Activated CD4-positive, alpha-beta memory T cell treated with anti-CD3 and anti-CD28 coated beads for 36 hours (primary cell): ENCODE measurements around the gene SLC14A1. TPM values are rescaled to one million over a fixed set of nuclear protein-coding genes. Genes with fewer than 3 reads are reported as not detected.

Experiments
- CTCF ChIA-PET: fragments of 350-600 bp; sonication (Branson Sonifier 250); formaldehyde crosslinking; loops from one replicate; lab custom pipeline; 2021; ENCODE audit warnings: antibody characterized with exemption, inconsistent platforms; lab: Charles Lee
- POLR2A ChIA-PET: fragments of 350-600 bp; sonication (Branson Sonifier 250); formaldehyde crosslinking; loops from one replicate; lab custom pipeline; 2021; ENCODE audit warnings: antibody characterized with exemption; lab: Charles Lee
- DNase-seq: peaks from one replicate; pipeline ENCODE4 v3.0.0-alpha.2; 2020
- H3K27ac Mint-ChIP-seq: one replicate; pipeline ENCODE4 v1.8.0; 2021; ENCODE audit warnings: mixed read lengths
- H3K27me3 Mint-ChIP-seq: one replicate; pipeline ENCODE4 v1.8.0; 2021; ENCODE audit warnings: mixed read lengths
- H3K36me3 Mint-ChIP-seq: one replicate; pipeline ENCODE4 v1.8.0; 2021; ENCODE audit warnings: mixed read lengths
- H3K4me1 Mint-ChIP-seq: one replicate; pipeline ENCODE4 v1.8.0; 2021; ENCODE audit warnings: low read depth, mixed read lengths
- H3K4me3 Mint-ChIP-seq: one replicate; pipeline ENCODE4 v1.8.0; 2021; ENCODE audit warnings: mild to moderate bottlenecking, mixed read lengths
- H3K9me3 Mint-ChIP-seq: one replicate; pipeline ENCODE4 v1.8.0; 2021; ENCODE audit warnings: mixed read lengths
- intact Hi-C: fragments of 100-400 bp; cut with micrococcal nuclease; formaldehyde crosslinking; loops from one replicate; pipeline ENCODE4 v1.15.1; 2023
- total RNA-seq, 2 experiments: library from RNA; stranded (reverse); gene quantifications; one replicate each; pipeline ENCODE4 v1.2.3, GENCODE V29; 2021

SLC14A1 gene
- total RNA-seq, 2 experiments from 2014 or later = 0.80 to 1.1 TPM

- H3K27me3 Mint-ChIP-seq = peaks cover 12% of the 10 kb centered on the region
- no peak overlapping the region for H3K27ac Mint-ChIP-seq
- H3K36me3 Mint-ChIP-seq = peaks cover 1% of the 10 kb centered on the region
- CTCF ChIA-PET = interaction anchor here (0.6 to 8.0 kb wide), 15 partner anchors 19 to 1026 kb away, joined by 3 to 91 read pairs (median 5); partner anchors contain the start of genes PSTPIP2 and SLC14A1
- intact Hi-C loops = no loop called here
- DNase-seq = peak; percentile 85
- H3K9me3 Mint-ChIP-seq = no peaks in the 10 kb centered on the region
- H3K4me1 Mint-ChIP-seq = peaks cover 60% of the 10 kb centered on the region
- H3K4me3 Mint-ChIP-seq = no peak overlapping the region
- POLR2A ChIA-PET = no interaction called here
These were observed 35.1 kb upstream of the SLC14A1 start for GRCh38 chr18:45688833-45689232.

DNA sequence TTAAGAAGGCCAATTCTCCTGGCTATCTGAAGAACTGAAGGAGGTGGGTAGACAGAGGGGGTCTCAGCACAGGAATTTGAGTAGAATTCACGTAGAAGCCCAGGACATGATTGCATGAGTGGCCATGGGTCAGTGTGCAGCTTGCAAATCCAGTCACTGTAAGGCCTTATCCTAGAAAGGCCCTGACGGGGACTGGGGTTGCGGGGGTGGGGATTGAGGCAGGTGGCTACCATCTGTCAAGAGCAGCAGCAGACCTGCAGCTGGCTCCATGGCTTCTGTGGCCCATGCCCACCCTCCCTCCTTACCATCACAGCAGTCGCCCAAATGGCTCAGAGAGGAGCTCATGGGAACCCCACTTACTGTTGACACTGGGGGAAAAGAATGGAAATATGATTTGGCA lies 34.6 kb upstream of the SLC14A1 start:
- POLR2A ChIA-PET = no interaction called here
- CTCF ChIA-PET = interaction anchor here (0.6 to 8.0 kb wide), 11 partner anchors 19 to 384 kb away, joined by 3 to 91 read pairs (median 6); partner anchors contain the start of gene SLC14A1
- Mint-ChIP-seq H3K27me3 (peaks cover 13% of the 10 kb centered on the region), H3K36me3 (peaks cover 2% of the 10 kb centered on the region), H3K4me3 (no peak overlapping the region), H3K4me1 (peaks cover 57% of the 10 kb centered on the region), H3K9me3 (no peaks in the 10 kb centered on the region), H3K27ac (no peak overlapping the region)
- intact Hi-C loops = no loop called here
- DNase-seq = no peak

- peaks cover 3% of the 10 kb centered on the region for H3K9me3 Mint-ChIP-seq
- H3K36me3 Mint-ChIP-seq = peaks cover 2% of the 10 kb centered on the region
- H3K4me1 Mint-ChIP-seq = peaks cover 42% of the 10 kb centered on the region
- ChIA-PET CTCF (interaction anchor here (0.7 to 8.0 kb wide), 11 partner anchors 13 to 219 kb away, joined by 3 to 91 read pairs (median 4); no protein-coding TSS in a partner anchor), POLR2A (no interaction called here)
- no peak overlapping the region for H3K27ac Mint-ChIP-seq
- H3K4me3 Mint-ChIP-seq = no peak overlapping the region
- H3K27me3 Mint-ChIP-seq = peaks cover 6% of the 10 kb centered on the region
- peak; percentile 84 for DNase-seq
- intact Hi-C loops = loop anchor here (1.0 kb wide), 4 partner anchors 70 to 382 kb away; no protein-coding TSS in a partner anchor
These were observed 32.8 kb upstream of the SLC14A1 start for GRCh38 chr18:45690975-45691815.

DNA sequence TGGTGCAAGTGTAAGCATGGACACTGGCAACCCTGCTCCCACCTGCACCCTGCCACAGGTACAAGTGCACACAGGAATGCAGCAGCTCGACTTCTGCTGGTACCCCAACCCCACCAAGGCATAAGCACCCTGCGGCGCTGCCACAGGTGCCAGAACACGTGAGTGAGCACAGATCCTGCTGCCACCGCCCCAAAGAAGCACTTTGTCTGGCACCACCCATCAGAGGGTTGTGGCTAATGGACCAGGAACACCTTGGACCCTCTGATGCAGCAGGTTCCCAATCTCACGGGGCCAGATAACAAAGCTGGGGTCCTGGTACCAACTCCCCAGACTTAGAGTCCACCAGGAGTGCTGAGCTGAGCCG lies 32.2 kb upstream of the SLC14A1 start:
- H3K27ac Mint-ChIP-seq = no peak overlapping the region
- POLR2A ChIA-PET = no interaction called here
- peaks cover 2% of the 10 kb centered on the region for H3K36me3 Mint-ChIP-seq
- peaks cover 36% of the 10 kb centered on the region for H3K4me1 Mint-ChIP-seq
- intact Hi-C loops = loop anchor here (1.0 kb wide), 4 partner anchors 70 to 382 kb away; no protein-coding TSS in a partner anchor
- H3K27me3 Mint-ChIP-seq = peaks cover 6% of the 10 kb centered on the region
- no peak for DNase-seq
- CTCF ChIA-PET = interaction anchor here (0.7 to 8.0 kb wide), 10 partner anchors 14 to 382 kb away, joined by 3 to 91 read pairs (median 4); no protein-coding TSS in a partner anchor
- H3K4me3 Mint-ChIP-seq = no peak overlapping the region
- peaks cover 3% of the 10 kb centered on the region for H3K9me3 Mint-ChIP-seq

GRCh38 chr18:45702708-45703265 lies 21.2 kb upstream of the SLC14A1 start:
- Mint-ChIP-seq H3K4me1 (no peaks in the 10 kb centered on the region), H3K27ac (no peak overlapping the region), H3K36me3 (peaks cover 20% of the 10 kb centered on the region), H3K27me3 (no peaks in the 10 kb centered on the region), H3K4me3 (no peak overlapping the region), H3K9me3 (peaks cover 75% of the 10 kb centered on the region)
- CTCF ChIA-PET = no interaction called here
- DNase-seq = no peak
- POLR2A ChIA-PET = no interaction called here
- intact Hi-C loops = no loop called here

DNA sequence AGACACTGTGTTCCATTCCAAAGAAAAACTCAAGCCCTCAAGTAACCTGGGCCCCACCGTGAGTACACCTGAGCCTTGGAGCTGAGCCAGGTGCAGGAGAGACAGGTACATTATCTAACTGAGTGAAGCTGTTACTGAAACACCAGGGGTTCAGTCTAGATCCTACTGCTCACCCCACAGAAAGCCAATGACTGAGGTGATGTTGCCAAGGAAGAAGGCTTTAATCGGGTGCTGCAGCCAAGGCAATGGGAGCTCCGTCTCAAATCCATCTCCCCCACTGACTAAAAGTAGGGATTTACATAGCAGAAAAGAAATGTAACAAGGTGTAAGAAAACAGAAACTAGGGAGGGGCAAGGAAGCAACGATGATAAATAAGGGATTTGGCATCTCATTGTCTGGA lies 15.2 kb upstream of the SLC14A1 start:
- POLR2A ChIA-PET = no interaction called here
- CTCF ChIA-PET = interaction anchor here (1.5 kb wide), 1 partner anchor 14 kb away, joined by 3 read pairs; no protein-coding TSS in a partner anchor
- peaks cover 50% of the 10 kb centered on the region for H3K9me3 Mint-ChIP-seq
- peaks cover 24% of the 10 kb centered on the region for H3K36me3 Mint-ChIP-seq
- no peaks in the 10 kb centered on the region for H3K4me1 Mint-ChIP-seq
- H3K4me3 Mint-ChIP-seq = no peak overlapping the region
- no peak overlapping the region for H3K27ac Mint-ChIP-seq
- intact Hi-C loops = loop anchor here (1.0 kb wide), 1 partner anchor 44 kb away; no protein-coding TSS in a partner anchor
- H3K27me3 Mint-ChIP-seq = no peaks in the 10 kb centered on the region
- no peak for DNase-seq

GRCh38 chr18:45712061-45712460 lies 11.9 kb upstream of the SLC14A1 start:
- H3K27ac Mint-ChIP-seq = no peak overlapping the region
- H3K27me3 Mint-ChIP-seq = no peaks in the 10 kb centered on the region
- no peak overlapping the region for H3K4me3 Mint-ChIP-seq
- H3K9me3 Mint-ChIP-seq = peaks cover 27% of the 10 kb centered on the region
- ChIA-PET CTCF (interaction anchor here (0.6 to 1.6 kb wide), 3 partner anchors 11 to 372 kb away, joined by 3 to 5 read pairs (median 3); no protein-coding TSS in a partner anchor), POLR2A (no interaction called here)
- H3K4me1 Mint-ChIP-seq = no peaks in the 10 kb centered on the region
- peaks cover 12% of the 10 kb centered on the region for H3K36me3 Mint-ChIP-seq
- DNase-seq = no peak
- intact Hi-C loops = no loop called here

DNA sequence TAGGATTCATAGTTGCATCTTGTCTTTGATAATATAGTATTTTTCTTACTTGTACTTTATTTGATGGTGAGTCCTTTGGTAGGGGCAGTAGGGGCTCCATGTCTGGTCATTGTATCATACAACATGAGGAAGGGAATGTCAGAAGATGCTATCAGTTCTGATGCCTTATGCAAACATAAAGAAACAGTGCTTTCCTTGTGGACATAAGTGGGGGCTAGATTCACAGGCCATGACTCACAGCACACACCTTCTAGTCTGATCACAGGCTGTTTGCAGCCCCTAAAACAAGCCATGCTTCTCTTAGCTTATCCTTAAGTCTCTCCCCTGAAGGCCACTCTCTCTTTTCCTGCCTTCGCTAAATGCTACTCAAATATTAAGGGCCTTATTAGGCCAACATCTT lies 10.7 kb upstream of the SLC14A1 start:
- H3K36me3 Mint-ChIP-seq = peaks cover 12% of the 10 kb centered on the region
- intact Hi-C loops = no loop called here
- CTCF ChIA-PET = no interaction called here
- H3K27me3 Mint-ChIP-seq = no peaks in the 10 kb centered on the region
- H3K9me3 Mint-ChIP-seq = peaks cover 23% of the 10 kb centered on the region
- POLR2A ChIA-PET = no interaction called here
- no peak overlapping the region for H3K4me3 Mint-ChIP-seq
- DNase-seq = no peak
- no peak overlapping the region for H3K27ac Mint-ChIP-seq
- H3K4me1 Mint-ChIP-seq = no peaks in the 10 kb centered on the region

DNA sequence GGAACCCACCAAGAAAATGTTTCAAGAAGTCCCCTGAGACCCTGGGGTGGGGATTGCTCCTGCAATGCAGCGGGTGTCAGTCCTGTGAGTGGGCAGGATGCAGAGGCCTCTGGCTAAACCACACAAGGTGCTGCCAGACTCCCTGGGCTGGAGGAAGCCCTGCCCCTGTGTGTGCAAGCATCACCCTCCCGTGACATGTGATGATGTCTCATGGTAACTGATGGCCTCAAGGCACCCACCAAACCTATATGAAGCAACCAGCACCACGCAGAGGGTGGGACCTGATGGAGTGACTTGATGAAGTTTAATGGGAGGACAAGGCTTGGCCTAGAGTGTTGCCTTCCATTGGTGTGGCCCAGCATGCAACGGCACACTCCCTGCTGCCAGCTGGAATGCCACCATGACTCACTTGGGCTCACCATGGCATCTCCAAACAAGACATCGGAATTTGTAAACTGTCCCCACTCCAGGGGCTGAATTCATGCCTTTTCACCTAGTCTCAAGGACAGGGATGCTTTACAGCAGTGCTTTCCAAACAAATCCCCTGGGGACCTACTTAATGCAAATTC lies 8.7 kb upstream of the SLC14A1 start:
- Mint-ChIP-seq H3K27ac (no peak overlapping the region), H3K4me1 (no peaks in the 10 kb centered on the region), H3K27me3 (no peaks in the 10 kb centered on the region), H3K9me3 (peaks cover 4% of the 10 kb centered on the region), H3K4me3 (no peak overlapping the region), H3K36me3 (no peaks in the 10 kb centered on the region)
- intact Hi-C loops = no loop called here
- ChIA-PET CTCF (no interaction called here), POLR2A (no interaction called here)
- no peak for DNase-seq

- Mint-ChIP-seq H3K36me3 (no peaks in the 10 kb centered on the region), H3K4me1 (no peaks in the 10 kb centered on the region), H3K27me3 (no peaks in the 10 kb centered on the region), H3K9me3 (no peaks in the 10 kb centered on the region), H3K27ac (no peak overlapping the region), H3K4me3 (no peak overlapping the region)
- intact Hi-C loops = no loop called here
- CTCF ChIA-PET = no interaction called here
- DNase-seq = no peak
- POLR2A ChIA-PET = no interaction called here
These were observed 4.9 kb upstream of the SLC14A1 start for GRCh38 chr18:45719106-45719505.

GRCh38 chr18:45722899-45723298 lies 1.1 kb upstream of the SLC14A1 start:
- Mint-ChIP-seq H3K4me1 (no peaks in the 10 kb centered on the region), H3K27ac (no peak overlapping the region), H3K4me3 (no peak overlapping the region), H3K9me3 (no peaks in the 10 kb centered on the region), H3K36me3 (no peaks in the 10 kb centered on the region), H3K27me3 (no peaks in the 10 kb centered on the region)
- DNase-seq = peak; percentile 85
- intact Hi-C loops = loop anchor here (1.0 to 5.0 kb wide), 4 partner anchors 58 to 251 kb away; no protein-coding TSS in a partner anchor
- CTCF ChIA-PET = interaction anchor here (0.6 to 8.4 kb wide), 30 partner anchors 8 to 350 kb away, joined by 3 to 126 read pairs (median 4); no protein-coding TSS in a partner anchor
- POLR2A ChIA-PET = interaction anchor here (0.6 kb wide), 1 partner anchor 338 kb away, joined by 3 read pairs; no protein-coding TSS in a partner anchor
